PC-9 (cell line): ENCODE data around the gene VWA8. TPM values are rescaled to one million over a fixed set of nuclear protein-coding genes. Genes with fewer than 3 reads are reported as not detected.
"Not testable (repeated sequence)": the region's sequence is repeated elsewhere in the genome, so short reads cannot be mapped to it uniquely, and the experiment has no call there.

Source experiments
- BruUV-seq: library from RNA; stranded (reverse); fragments of 400-500 nt; replicated peaks from 2 replicates; lab custom pipeline; 2021; lab: Mats Ljungman, UMichigan
- CTCF ChIA-PET: fragments of 300-600 bp; sonication (Branson Sonifier 250); formaldehyde crosslinking; loops from one replicate; lab custom pipeline; 2022; ENCODE audit warnings: antibody characterized with exemption; lab: Charles Lee
- POLR2A ChIA-PET: fragments of 300-600 bp; sonication (Branson Sonifier 250); formaldehyde crosslinking; loops from one replicate; lab custom pipeline; 2022; ENCODE audit warnings: antibody characterized with exemption; ENCODE audit not compliant: unreplicated experiment; lab: Charles Lee
- DNase-seq, 2 experiments: peaks; one replicate each; pipeline versions ENCODE4 v3.0.0 to v3.0.0-alpha.2; 2015 to 2022; ENCODE audit warnings: mixed read lengths in 1 of 2
- H2AFZ ChIP-seq: fragments of 200-600 bp; sonication (generic); 2 replicates; pipeline ENCODE4 v1.8.1; 2017; ENCODE audit warnings: antibody characterized with exemption
- H3F3A ChIP-seq: fragments of 200-600 bp; sonication (generic); 2 replicates; pipeline ENCODE4 v1.8.1; 2017; ENCODE audit warnings: antibody characterized with exemption, mild to moderate bottlenecking, low read depth; ENCODE audit not compliant: insufficient read depth
- H3K27ac ChIP-seq: fragments of 200-600 bp; sonication (generic); 2 replicates; pipeline ENCODE4 v1.6.1; 2016; ENCODE audit warnings: mixed run types
- H3K27me3 ChIP-seq: fragments of 200-600 bp; sonication (generic); 2 replicates; pipeline ENCODE4 v1.6.1; 2016; ENCODE audit warnings: low read depth, mixed run types; ENCODE audit not compliant: insufficient read depth
- H3K36me3 ChIP-seq: fragments of 200-600 bp; sonication (generic); 2 replicates; pipeline ENCODE4 v1.6.1; 2016; ENCODE audit warnings: low read depth, mixed run types
- H3K4me1 ChIP-seq: fragments of 200-600 bp; sonication (generic); replicated peaks from 2 replicates; pipeline ENCODE4 v1.6.1; 2016; ENCODE audit warnings: mixed run types; ENCODE audit not compliant: insufficient read depth
- H3K4me2 ChIP-seq: fragments of 200-600 bp; sonication (generic); 2 replicates; pipeline ENCODE4 v1.6.1; 2017; ENCODE audit warnings: mixed run types
- H3K4me3 ChIP-seq: fragments of 200-600 bp; sonication (generic); 2 replicates; pipeline ENCODE4 v1.6.1; 2016; ENCODE audit warnings: mixed run types
- H3K79me2 ChIP-seq: fragments of 200-600 bp; sonication (generic); 2 replicates; pipeline ENCODE4 v1.6.1; 2017; ENCODE audit warnings: low read depth, mixed run types
- H3K9me2 ChIP-seq: fragments of 200-600 bp; sonication (generic); 2 replicates; pipeline ENCODE4 v1.8.1; 2017; ENCODE audit warnings: mild to moderate bottlenecking; ENCODE audit not compliant: insufficient read depth
- H3K9me3 ChIP-seq: fragments of 200-600 bp; sonication (generic); 2 replicates; pipeline ENCODE4 v1.8.1; 2016; ENCODE audit warnings: low read depth; ENCODE audit not compliant: insufficient read depth
- H4K20me1 ChIP-seq: fragments of 200-600 bp; sonication (generic); 2 replicates; pipeline ENCODE4 v1.8.1; 2017; ENCODE audit not compliant: insufficient read depth
- CTCF ChIP-seq: fragments of 200-600 bp; sonication (generic); conservative IDR thresholded peaks from 2 replicates; pipeline ENCODE4 v1.6.1; 2017; ENCODE audit warnings: mixed run types, antibody characterized with exemption, mild to moderate bottlenecking, moderate library complexity
- EZH2 ChIP-seq: fragments of 200-600 bp; sonication (generic); IDR thresholded peaks from 2 replicates; pipeline ENCODE4 v1.8.0; 2017; ENCODE audit warnings: antibody characterized with exemption, low read depth
- intact Hi-C: fragments of 100-400 bp; cut with micrococcal nuclease; formaldehyde crosslinking; loops from one replicate; pipeline ENCODE4 v1.10.0; 2022; ENCODE audit not compliant: unreplicated experiment
- total RNA-seq: library from RNA; stranded (reverse); gene quantifications from 2 replicates; pipeline ENCODE4 v1.2.3, GENCODE V29; 2021

VWA8 gene
- total RNA-seq, 1 experiment from 2014 or later, result 14.1 TPM

GRCh38 chr13:41650706-41651105 lies 310.2 kb downstream of the VWA8 start:
- Histone ChIP-seq H3K4me3 (no peak overlapping the region), H3K36me3 (no peaks in the 10 kb centered on the region), H3K27me3 (no peaks in the 10 kb centered on the region), H3K9me2 (no peaks in the 10 kb centered on the region), H3K27ac (no peak overlapping the region), H3K9me3 (no peaks in the 10 kb centered on the region), H2AFZ (no peak overlapping the region), H3K4me1 (peaks cover 33% of the 10 kb centered on the region), H3K79me2 (no peaks in the 10 kb centered on the region), H3F3A (peaks cover 6% of the 10 kb centered on the region), H3K4me2 (no peak overlapping the region), H4K20me1 (no peaks in the 10 kb centered on the region)
- DNase-seq, result no peak
- TF ChIP-seq CTCF (no peak), EZH2 (no peak)
- intact Hi-C loops, result no loop called here
- POLR2A ChIA-PET, result no interaction called here
- CTCF ChIA-PET, result interaction anchor here (0.7 kb wide), 1 partner anchor 53 kb away, joined by 3 read pairs; no protein-coding TSS in a partner anchor
- no TSS peak for BruUV-seq

GRCh38 chr13:41649659-41650058 lies 311.2 kb downstream of the VWA8 start:
- H3K4me1 ChIP-seq, result peaks cover 42% of the 10 kb centered on the region

GRCh38 chr13:41648314-41648935 lies 312.5 kb downstream of the VWA8 start:
- H3K27ac ChIP-seq, result peak overlapping the region; percentile 66
- intact Hi-C loops, result loop anchor here (1.0 to 2.0 kb wide), 4 partner anchors 38 to 292 kb away; no protein-coding TSS in a partner anchor
- DNase-seq, result peak in 1 of 2 experiments; percentile 94
- H3K4me2 ChIP-seq, result peak overlapping the region; percentile 46
- no peaks in the 10 kb centered on the region for H3K27me3 ChIP-seq
- H3K36me3 ChIP-seq, result no peaks in the 10 kb centered on the region
- no peaks in the 10 kb centered on the region for H3K9me2 ChIP-seq
- H3F3A ChIP-seq, result peaks cover 6% of the 10 kb centered on the region
- no peaks in the 10 kb centered on the region for H3K79me2 ChIP-seq
- BruUV-seq, result no TSS peak
- no peak overlapping the region for H3K4me3 ChIP-seq
- no peaks in the 10 kb centered on the region for H3K9me3 ChIP-seq
- ChIA-PET POLR2A (interaction anchor here (0.6 kb wide), 2 partner anchors 11 to 126 kb away, joined by 6 to 12 read pairs; no protein-coding TSS in a partner anchor), CTCF (interaction anchor here (0.6 kb wide), 2 partner anchors 190 to 706 kb away, joined by 3 read pairs; no protein-coding TSS in a partner anchor)
- H4K20me1 ChIP-seq, result no peaks in the 10 kb centered on the region
- TF ChIP-seq CTCF (no peak), EZH2 (no peak)
- H2AFZ ChIP-seq, result no peak overlapping the region
- H3K4me1 ChIP-seq, result peaks cover 42% of the 10 kb centered on the region

More at GRCh38 chr13:41649659-41650058, 311.2 kb downstream of the VWA8 start:
- Histone ChIP-seq H3K79me2 (no peaks in the 10 kb centered on the region), H2AFZ (no peak overlapping the region), H3K36me3 (no peaks in the 10 kb centered on the region), H3K9me2 (no peaks in the 10 kb centered on the region), H3K4me3 (no peak overlapping the region), H3K27me3 (no peaks in the 10 kb centered on the region), H4K20me1 (no peaks in the 10 kb centered on the region), H3K9me3 (no peaks in the 10 kb centered on the region), H3K4me2 (no peak overlapping the region), H3K27ac (peak overlapping the region; percentile 66; the same call in 1 of the 2 replicates), H3F3A (peaks cover 6% of the 10 kb centered on the region)
- TF ChIP-seq EZH2 (no peak), CTCF (no peak)
- DNase-seq, result no peak
- intact Hi-C loops, result loop anchor here (2.0 kb wide), 1 partner anchor 61 kb away; no protein-coding TSS in a partner anchor
- ChIA-PET CTCF (no interaction called here), POLR2A (no interaction called here)
- no TSS peak for BruUV-seq

GRCh38 chr13:41647699-41648313 lies 313.1 kb downstream of the VWA8 start:
- intact Hi-C loops, result loop anchor here (1.0 to 2.0 kb wide), 4 partner anchors 38 to 292 kb away; no protein-coding TSS in a partner anchor
- not testable (repeated sequence) for H2AFZ ChIP-seq, DNase-seq, H3K36me3 ChIP-seq, H3F3A ChIP-seq, H3K9me3 ChIP-seq, H3K9me2 ChIP-seq, H3K79me2 ChIP-seq, H3K4me3 ChIP-seq, BruUV-seq, H3K27me3 ChIP-seq, H4K20me1 ChIP-seq
- ChIA-PET CTCF (interaction anchor here (0.6 to 0.7 kb wide), 4 partner anchors 189 to 705 kb away, joined by 3 to 6 read pairs (median 4); no protein-coding TSS in a partner anchor), POLR2A (interaction anchor here (0.6 kb wide), 3 partner anchors 10 to 530 kb away, joined by 6 to 12 read pairs (median 11); no protein-coding TSS in a partner anchor)
- H3K27ac ChIP-seq, result peak overlapping the region; percentile 66
- peak overlapping the region; percentile 13 for H3K4me2 ChIP-seq
- peaks cover 42% of the 10 kb centered on the region for H3K4me1 ChIP-seq
